ENCODE measurements around the gene GARRE1.

GARRE1 gene

GRCh38 chr19:34298891-34299520, 44.7 kb downstream of the GARRE1 start:
- TF ChIP-seq CTCF (IDR thresholded peaks at IDR 0.05) = no peak
- Histone ChIP-seq H3K36me3 (no peaks in the 10 kb centered on the region), H3K27ac (no peak overlapping the region), H3K4me1 (ENCODE audit: control insufficient read depth in 1 of 2, insufficient read depth in 1 of 2, low read depth in 1 of 2, low read length in 1 of 2) (no peaks in the 10 kb centered on the region), H3K9me3 (no peaks in the 10 kb centered on the region), H3K4me3 (ENCODE audit: low read depth in 1 of 2, low read length in 1 of 2) (no peak overlapping the region), H3K27me3 (peaks cover 19% of the 10 kb centered on the region)

- H3K36me3 ChIP-seq = no peaks in the 10 kb centered on the region
- no peak overlapping the region for H3K4me3 ChIP-seq (ENCODE audit: low read depth in 1 of 2, low read length in 1 of 2)
- H3K27ac ChIP-seq = no peak overlapping the region
- no peaks in the 10 kb centered on the region for H3K9me3 ChIP-seq
- TF ChIP-seq CTCF (IDR thresholded peaks at IDR 0.05) = no peak
- no peaks in the 10 kb centered on the region for H3K4me1 ChIP-seq (ENCODE audit: control insufficient read depth in 1 of 2, insufficient read depth in 1 of 2, low read depth in 1 of 2, low read length in 1 of 2)
- H3K27me3 ChIP-seq = peaks cover 19% of the 10 kb centered on the region
These were observed 45.2 kb downstream of the GARRE1 start for GRCh38 chr19:34299576-34299975.

GRCh38 chr19:34300380-34300779, 46.0 kb downstream of the GARRE1 start:
- TF ChIP-seq CTCF (IDR thresholded peaks at IDR 0.05) = no peak
- Histone ChIP-seq H3K9me3 (no peaks in the 10 kb centered on the region), H3K4me3 (ENCODE audit: low read depth in 1 of 2, low read length in 1 of 2) (no peak overlapping the region), H3K4me1 (ENCODE audit: control insufficient read depth in 1 of 2, insufficient read depth in 1 of 2, low read depth in 1 of 2, low read length in 1 of 2) (no peaks in the 10 kb centered on the region), H3K36me3 (no peaks in the 10 kb centered on the region), H3K27ac (no peak overlapping the region), H3K27me3 (peaks cover 23% of the 10 kb centered on the region)

- Histone ChIP-seq H3K4me3 (ENCODE audit: low read depth in 1 of 2, low read length in 1 of 2) (no peak overlapping the region), H3K27ac (no peak overlapping the region), H3K9me3 (no peaks in the 10 kb centered on the region), H3K27me3 (peaks cover 28% of the 10 kb centered on the region), H3K4me1 (ENCODE audit: control insufficient read depth in 1 of 2, insufficient read depth in 1 of 2, low read depth in 1 of 2, low read length in 1 of 2) (no peaks in the 10 kb centered on the region), H3K36me3 (no peaks in the 10 kb centered on the region)
- no peak for TF ChIP-seq CTCF (IDR thresholded peaks at IDR 0.05)
These were observed 46.6 kb downstream of the GARRE1 start for GRCh38 chr19:34300962-34301361.
